GM23338 (cell line): ENCODE data around the gene UBE2L6. TPM values are rescaled to one million over a fixed set of nuclear protein-coding genes. Genes with fewer than 3 reads are reported as not detected.

Experiments used
- polyA plus RNA-seq: library from polyadenylated mRNA; unstranded; fragments of >200 nt; fragmentation: Nextera tagmentation; extraction: Ambion mirVana; gene quantifications from 2 replicates; pipeline ENCODE4 v1.2.1, GENCODE V29; 2016
- small RNA-seq: library from RNA; depleted of rRNA; stranded (forward); fragments of <200 nt; gene quantifications from one replicate; pipeline ENCODE3, GENCODE V24; 2014; ENCODE audit warnings: low replicate concordance
- total RNA-seq: library from RNA; depleted of rRNA; stranded (reverse); fragments of >200 nt; shearing (Covaris generic); gene quantifications from 2 replicates; pipeline ENCODE4 v1.2.3, GENCODE V29; 2014; rRNA removed

UBE2L6 gene
- total and polyA plus RNA-seq, 2 experiments from 2014 or later: 46.0 to 52.0 TPM

Small RNA genes within 50 kb of the gene (small RNA-seq; reads per million reads assigned to genes)
- not detected for gene RN7SL605P

Other genes with a start within 250 kb of the UBE2L6 start
- gene TNKS1BP1, start 242.7 kb downstream of the UBE2L6 start, total RNA-seq: 61.0 and 72.2 TPM in 2 replicates
- gene TNKS1BP1, start 242.7 kb downstream of the UBE2L6 start, polyA plus RNA-seq: 64.2 and 72.9 TPM in 2 replicates
- gene SSRP1, start 231.8 kb downstream of the UBE2L6 start, total RNA-seq: 210 and 216 TPM in 2 replicates
- 205 and 225 TPM in 2 replicates for gene SSRP1, start 231.8 kb downstream of the UBE2L6 start, polyA plus RNA-seq
- gene P2RX3, start 229.3 kb downstream of the UBE2L6 start, total RNA-seq: 0.35 TPM in 1 of 2 replicates, not detected in the other
- gene P2RX3, start 229.3 kb downstream of the UBE2L6 start, polyA plus RNA-seq: 0.15 and 0.23 TPM in 2 replicates
- not detected in 2 replicates for gene PRG3, start 186.5 kb downstream of the UBE2L6 start, total RNA-seq
- not detected in 2 replicates for gene PRG3, start 186.5 kb downstream of the UBE2L6 start, polyA plus RNA-seq
- gene PRG2, start 177.0 kb downstream of the UBE2L6 start, total RNA-seq: not detected in 2 replicates
- not detected in 2 replicates for gene PRG2, start 177.0 kb downstream of the UBE2L6 start, polyA plus RNA-seq
- 23.7 and 24.8 TPM in 2 replicates for gene SLC43A3, start 140.6 kb downstream of the UBE2L6 start, total RNA-seq
- gene SLC43A3, start 140.6 kb downstream of the UBE2L6 start, polyA plus RNA-seq: 11.5 and 14.3 TPM in 2 replicates
- 15.9 and 16.1 TPM in 2 replicates for gene RTN4RL2, start 107.1 kb downstream of the UBE2L6 start, total RNA-seq
- 13.1 and 13.9 TPM in 2 replicates for gene RTN4RL2, start 107.1 kb downstream of the UBE2L6 start, polyA plus RNA-seq
- 49.7 and 49.8 TPM in 2 replicates for gene SLC43A1, start 52.0 kb downstream of the UBE2L6 start, total RNA-seq
- 19.6 and 19.7 TPM in 2 replicates for gene SLC43A1, start 52.0 kb downstream of the UBE2L6 start, polyA plus RNA-seq
- 59.1 and 75.8 TPM in 2 replicates for gene TIMM10, start 36.9 kb downstream of the UBE2L6 start, total RNA-seq
- 193 and 194 TPM in 2 replicates for gene TIMM10, start 36.9 kb downstream of the UBE2L6 start, polyA plus RNA-seq
- gene SMTNL1, start 30.1 kb downstream of the UBE2L6 start, total RNA-seq: 0.31 TPM in 1 of 2 replicates, not detected in the other
- 0.14 and 0.70 TPM in 2 replicates for gene SMTNL1, start 30.1 kb downstream of the UBE2L6 start, polyA plus RNA-seq
- 40.8 and 42.3 TPM in 2 replicates for gene SERPING1, start 30.0 kb upstream of the UBE2L6 start, total RNA-seq
- 49.8 and 54.7 TPM in 2 replicates for gene SERPING1, start 30.0 kb upstream of the UBE2L6 start, polyA plus RNA-seq
- 0.82 TPM in 1 of 2 replicates, not detected in the other for gene YPEL4, start 82.2 kb upstream of the UBE2L6 start, total RNA-seq
- gene YPEL4, start 82.2 kb upstream of the UBE2L6 start, polyA plus RNA-seq: 1.1 and 1.2 TPM in 2 replicates
- 25.2 and 25.4 TPM in 2 replicates for gene CLP1, start 90.1 kb upstream of the UBE2L6 start, total RNA-seq
- 14.4 and 16.8 TPM in 2 replicates for gene CLP1, start 90.1 kb upstream of the UBE2L6 start, polyA plus RNA-seq
- 35.7 and 42.3 TPM in 2 replicates for gene ZDHHC5, start 100.4 kb upstream of the UBE2L6 start, total RNA-seq
- gene ZDHHC5, start 100.4 kb upstream of the UBE2L6 start, polyA plus RNA-seq: 15.7 and 16.9 TPM in 2 replicates
- gene MED19, start 144.5 kb upstream of the UBE2L6 start, total RNA-seq: 15.2 and 17.7 TPM in 2 replicates
- gene MED19, start 144.5 kb upstream of the UBE2L6 start, polyA plus RNA-seq: 64.2 and 64.9 TPM in 2 replicates
- gene TMX2, start 144.9 kb upstream of the UBE2L6 start, total RNA-seq: 61.1 and 69.3 TPM in 2 replicates
- 56.0 and 59.2 TPM in 2 replicates for gene TMX2, start 144.9 kb upstream of the UBE2L6 start, polyA plus RNA-seq
- gene SELENOH, start 173.8 kb upstream of the UBE2L6 start, total RNA-seq: 282 and 311 TPM in 2 replicates
- gene SELENOH, start 173.8 kb upstream of the UBE2L6 start, polyA plus RNA-seq: 363 and 379 TPM in 2 replicates
- gene BTBD18, start 184.1 kb upstream of the UBE2L6 start, total RNA-seq: 0.08 TPM in 1 of 2 replicates, not detected in the other
- gene BTBD18, start 184.1 kb upstream of the UBE2L6 start, polyA plus RNA-seq: 0.29 and 0.31 TPM in 2 replicates
- 136 and 148 TPM in 2 replicates for gene CTNND1, start 194.1 kb upstream of the UBE2L6 start, total RNA-seq
- 37.0 and 39.1 TPM in 2 replicates for gene CTNND1, start 194.1 kb upstream of the UBE2L6 start, polyA plus RNA-seq